OCI-M2 (cell line): ENCODE results near the gene DYRK1A.
"Not testable (repeated sequence)": the region's sequence is repeated elsewhere in the genome, so short reads cannot be mapped to it uniquely, and the experiment has no call there.

Experiments used
- DNase-seq: peaks from one replicate; lab custom pipeline; 2025; ENCODE audit not compliant: unreplicated experiment; lab: John Stamatoyannopoulos, UW

The DYRK1A gene

GRCh38 chr21:37522641-37523295, 156.2 kb downstream of the DYRK1A start:
- DNase-seq: no peak

- DNase-seq: not testable (repeated sequence)
Observed at GRCh38 chr21:37524944-37525343, 158.4 kb downstream of the DYRK1A start.

- no peak for DNase-seq
Observed at GRCh38 chr21:37525810-37526209, 159.2 kb downstream of the DYRK1A start.

GRCh38 chr21:37527103-37527502, 160.5 kb downstream of the DYRK1A start:
- no peak for DNase-seq

- no peak for DNase-seq
Observed at GRCh38 chr21:37527716-37528115, 161.1 kb downstream of the DYRK1A start.

GRCh38 chr21:37528150-37528937, 161.8 kb downstream of the DYRK1A start:
- DNase-seq: no peak

GRCh38 chr21:37529649-37530048, 163.1 kb downstream of the DYRK1A start:
- DNase-seq: no peak

GRCh38 chr21:37530901-37531351, 164.4 kb downstream of the DYRK1A start:
- no peak for DNase-seq

GRCh38 chr21:37531431-37531932, 164.9 kb downstream of the DYRK1A start:
- no peak for DNase-seq

GRCh38 chr21:37532868-37533780, 166.6 kb downstream of the DYRK1A start:
- no peak for DNase-seq

GRCh38 chr21:37534431-37534830, 167.9 kb downstream of the DYRK1A start:
- no peak for DNase-seq

- no peak for DNase-seq
Observed at GRCh38 chr21:37535130-37535529, 168.6 kb downstream of the DYRK1A start.

- no peak for DNase-seq
Observed at GRCh38 chr21:37535672-37536071, 169.1 kb downstream of the DYRK1A start.

- peak; percentile 54 for DNase-seq
Observed at GRCh38 chr21:37536616-37537278, 170.2 kb downstream of the DYRK1A start.

- DNase-seq: no peak
Observed at GRCh38 chr21:37537391-37537996, 170.9 kb downstream of the DYRK1A start.

- no peak for DNase-seq
Observed at GRCh38 chr21:37538971-37539590, 172.5 kb downstream of the DYRK1A start.

- DNase-seq: not testable (repeated sequence)
Observed at GRCh38 chr21:37541128-37541527, 174.6 kb downstream of the DYRK1A start.

GRCh38 chr21:37542512-37542911, 175.9 kb downstream of the DYRK1A start:
- no peak for DNase-seq

GRCh38 chr21:37546299-37546908, 179.8 kb downstream of the DYRK1A start:
- DNase-seq: no peak
